ENCODE measurements around the gene CEBPB.

The CEBPB gene

GRCh38 chr20:50214226-50215024, 23.8 kb downstream of the CEBPB start:
- no peak for ATAC-seq

- ATAC-seq, result no peak
Observed at GRCh38 chr20:50215101-50215690, 24.6 kb downstream of the CEBPB start.

- ATAC-seq, result no peak
Observed at GRCh38 chr20:50215926-50216325, 25.3 kb downstream of the CEBPB start.

GRCh38 chr20:50216543-50217206, 26.0 kb downstream of the CEBPB start:
- no peak for ATAC-seq

DNA sequence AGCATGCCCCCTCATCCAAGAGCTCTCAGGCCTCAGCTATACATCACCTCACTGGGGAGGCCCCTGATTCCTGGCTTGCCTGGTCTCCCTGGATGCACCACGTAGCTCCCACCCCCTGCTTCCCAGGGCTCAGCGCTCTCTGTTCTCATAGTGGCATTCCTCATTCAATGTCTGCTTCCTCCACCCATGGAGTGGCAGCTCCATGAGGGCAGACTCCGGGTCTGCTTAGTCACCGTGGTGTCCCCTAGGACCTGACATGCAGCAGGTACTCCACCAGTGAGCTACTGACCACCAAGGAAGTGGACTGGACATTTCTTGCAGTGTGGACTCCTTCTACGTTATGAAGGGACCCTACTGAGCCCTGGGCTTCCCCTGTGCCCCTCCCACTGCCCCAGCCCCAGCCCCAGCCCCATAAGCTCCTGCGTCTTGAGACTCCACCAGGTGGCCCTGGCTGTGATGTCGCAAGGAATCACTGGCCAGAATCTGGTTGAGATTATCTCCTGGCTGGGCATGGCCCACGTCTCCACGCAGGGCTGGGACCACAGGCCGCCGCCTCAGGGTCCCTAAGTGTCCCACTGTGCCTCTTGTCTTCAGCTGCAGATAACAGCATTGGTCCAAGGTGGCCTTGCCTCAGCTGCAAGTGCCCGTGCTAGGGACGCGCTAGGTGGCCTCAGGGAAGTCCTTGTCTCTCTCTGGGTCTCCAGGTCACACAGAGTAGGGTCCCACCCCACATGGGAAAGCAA, 26.7 kb downstream of the CEBPB start:
- ATAC-seq, result no peak

DNA sequence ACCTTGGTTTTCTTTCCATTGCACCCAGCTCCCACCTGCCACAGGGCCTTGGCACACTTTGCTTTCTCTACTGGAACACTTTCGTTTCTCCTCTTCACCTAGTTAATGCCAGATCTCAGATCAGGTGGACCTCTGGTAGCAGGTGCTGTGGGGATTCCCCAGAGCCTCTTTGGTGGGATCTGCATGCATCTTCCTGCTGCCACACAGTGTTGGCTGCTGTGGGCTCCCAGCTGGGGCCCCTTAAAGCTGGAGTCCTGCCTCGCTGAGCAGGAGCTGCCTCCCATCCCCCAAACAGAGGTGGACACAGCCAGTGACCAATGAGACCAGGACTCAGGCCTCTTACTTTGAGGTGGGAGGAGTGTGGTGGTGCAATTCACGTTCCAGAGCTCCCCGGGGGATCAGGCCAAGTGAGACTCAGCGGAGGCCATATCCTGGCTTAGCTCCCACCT, 28.4 kb downstream of the CEBPB start:
- ATAC-seq, result no peak

GRCh38 chr20:50219600-50219999, 29.0 kb downstream of the CEBPB start:
- no peak for ATAC-seq

DNA sequence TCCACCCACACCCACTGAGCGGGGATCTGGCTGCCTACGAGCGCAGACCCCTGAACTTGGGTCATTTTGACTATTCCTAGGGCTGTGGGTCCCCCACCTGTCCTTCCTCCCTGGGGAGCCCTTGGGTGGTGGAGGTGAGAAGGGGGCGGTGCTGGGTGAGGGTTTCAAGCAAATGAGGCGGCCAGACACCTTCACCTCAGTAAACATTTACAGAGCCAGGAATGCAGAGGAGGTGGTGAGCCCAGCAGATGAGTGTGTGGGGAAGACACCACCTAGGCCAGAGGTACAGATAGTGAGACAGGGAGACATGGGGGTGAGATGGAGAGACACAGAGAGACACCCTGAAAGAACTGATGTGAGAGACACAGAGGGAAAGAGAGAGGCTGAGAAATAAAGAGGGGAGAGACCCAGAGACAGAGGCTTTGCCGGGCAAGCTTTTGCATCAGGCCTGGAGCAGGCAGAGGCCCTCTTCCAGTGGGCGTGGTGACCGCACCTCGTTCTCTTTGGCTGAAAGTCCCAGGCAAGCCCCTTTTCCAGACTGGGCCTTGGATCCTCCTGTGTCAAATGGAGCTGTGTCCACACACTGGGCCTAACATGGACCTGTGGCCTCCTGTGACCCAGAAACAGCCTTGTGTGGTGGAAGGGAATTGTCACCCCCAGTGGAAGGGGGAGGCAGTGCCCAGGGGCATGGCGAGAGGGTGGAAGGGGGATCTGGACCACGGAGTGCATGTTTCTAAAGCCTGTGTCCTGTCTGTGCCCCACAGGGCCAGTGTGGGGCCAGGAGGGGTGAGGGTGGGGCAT, 29.7 kb downstream of the CEBPB start:
- ATAC-seq, result no peak

- no peak for ATAC-seq
Observed at GRCh38 chr20:50220894-50221365, 30.3 kb downstream of the CEBPB start.

GRCh38 chr20:50221501-50222308, 31.1 kb downstream of the CEBPB start:
- no peak for ATAC-seq

DNA sequence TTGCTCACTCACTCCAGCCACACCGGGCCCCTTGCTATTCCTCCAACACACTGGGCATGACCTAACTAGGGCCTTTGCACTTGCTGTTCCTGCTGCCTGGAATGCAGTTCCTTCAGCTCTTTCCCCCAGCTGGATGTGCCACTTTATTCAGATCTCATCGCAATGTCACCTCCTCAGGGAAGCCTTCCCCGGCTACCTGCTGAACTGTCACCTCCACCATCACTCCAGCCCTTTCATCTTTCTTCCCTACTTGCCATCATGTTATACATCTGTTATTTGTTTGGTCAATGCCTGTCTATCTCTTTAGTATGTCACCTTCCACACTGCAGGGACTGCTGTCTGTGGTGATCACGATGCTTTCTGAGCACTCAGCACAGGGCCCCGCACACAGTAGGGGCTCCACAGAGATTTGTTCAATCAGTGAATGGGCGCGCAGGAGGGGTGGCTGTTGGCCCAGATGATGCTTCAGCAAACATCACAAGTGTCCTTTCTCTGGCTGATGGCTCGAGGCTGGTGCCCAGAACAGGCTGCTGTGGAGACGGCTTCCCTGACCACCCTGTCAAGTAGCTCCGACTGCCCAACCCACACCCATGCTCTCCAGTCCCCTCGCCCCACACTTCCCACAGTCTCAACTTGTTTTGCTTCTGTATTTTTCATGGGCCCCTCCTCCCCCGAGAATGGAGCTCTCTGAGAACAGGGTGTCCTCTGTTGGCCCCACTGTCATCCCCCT, 31.8 kb downstream of the CEBPB start:
- ATAC-seq, result no peak

GRCh38 chr20:50223039-50224005, 32.7 kb downstream of the CEBPB start:
- no peak for ATAC-seq

- ATAC-seq, result no peak
Observed at GRCh38 chr20:50224052-50224451, 33.4 kb downstream of the CEBPB start.

DNA sequence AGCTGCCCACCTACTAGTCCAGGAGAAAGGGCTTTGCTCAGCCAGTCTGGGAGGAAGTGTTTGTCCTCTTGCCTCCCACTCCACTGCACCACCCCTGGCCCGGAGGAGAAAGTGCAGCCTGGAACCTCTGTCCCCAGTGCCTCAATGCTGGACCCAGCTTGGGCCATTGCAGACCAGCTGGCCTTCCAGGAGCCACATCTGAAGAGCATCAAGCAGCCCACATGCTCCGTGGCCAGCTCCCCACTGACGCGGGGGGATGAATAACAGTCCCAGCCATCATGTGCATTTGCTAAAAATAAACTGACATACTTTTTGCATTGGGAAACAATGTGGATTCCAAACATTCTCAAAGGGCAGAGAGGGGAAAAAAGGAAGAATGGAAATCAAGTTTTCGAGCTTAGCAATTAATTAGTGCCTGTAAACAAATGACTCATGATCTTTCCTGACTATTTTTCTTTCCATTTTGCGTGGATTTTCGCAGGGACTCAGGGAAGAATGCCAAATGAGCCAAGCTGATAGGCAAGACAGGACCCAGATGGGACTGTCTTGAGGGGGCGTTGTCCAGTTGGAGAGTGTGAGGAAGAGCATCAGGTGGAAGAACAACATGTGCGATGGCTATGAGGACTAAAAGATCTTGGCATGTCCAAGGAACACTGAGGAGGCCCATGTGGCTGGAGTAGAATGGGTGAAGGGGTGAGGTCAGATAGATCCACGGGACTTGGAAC, 34.1 kb downstream of the CEBPB start:
- ATAC-seq, result no peak

- ATAC-seq, result no peak
Observed at GRCh38 chr20:50226093-50226974, 35.7 kb downstream of the CEBPB start.

- no peak for ATAC-seq
Observed at GRCh38 chr20:50227506-50227905, 36.9 kb downstream of the CEBPB start.

GRCh38 chr20:50229156-50229607, 38.6 kb downstream of the CEBPB start:
- no peak for ATAC-seq

All from activated CD4-positive, CD25-positive, alpha-beta regulatory T cell treated with anti-CD3 and anti-CD28 coated beads, Interleukin-2, amount 50 U/mL, for 24 hours (primary cell).